Dendritic cell treated with granulocyte-macrophage colony-stimulating factor and Interleukin-4, amounts not matched to agents 40 ng/mL and 50 ng/mL, for 4 days (primary cell): ENCODE data around the gene TMEM30A.

ENCODE experiments used
- H3K27ac Mint-ChIP-seq: one replicate; pipeline ENCODE4 v1.8.0; 2022; ENCODE audit warnings: mild to moderate bottlenecking, mixed read lengths
- H3K27me3 Mint-ChIP-seq: one replicate; pipeline ENCODE4 v1.8.0; 2022; ENCODE audit warnings: mild to moderate bottlenecking, mixed read lengths
- H3K36me3 Mint-ChIP-seq: one replicate; pipeline ENCODE4 v1.8.0; 2022; ENCODE audit warnings: low read depth, mixed read lengths
- H3K4me1 Mint-ChIP-seq: one replicate; pipeline ENCODE4 v1.8.0; 2022; ENCODE audit warnings: low read depth, mixed read lengths
- H3K4me3 Mint-ChIP-seq: one replicate; pipeline ENCODE4 v1.8.0; 2022; ENCODE audit warnings: mild to moderate bottlenecking, moderate library complexity, mixed read lengths
- H3K9me3 Mint-ChIP-seq: one replicate; pipeline ENCODE4 v1.8.0; 2022; ENCODE audit warnings: mixed read lengths
- intact Hi-C: fragments of 100-400 bp; cut with micrococcal nuclease; formaldehyde crosslinking; loops from one replicate; pipeline ENCODE4 v1.15.0; 2022

The TMEM30A gene

GRCh38 chr6:75210885-75211739 lies 73.5 kb downstream of the TMEM30A start:
- intact Hi-C loops, result loop anchor here (10.0 kb wide), 1 partner anchor 1536 kb away; no protein-coding TSS in a partner anchor
- H3K4me3 Mint-ChIP-seq, result no peak overlapping the region
- H3K36me3 Mint-ChIP-seq, result no peaks in the 10 kb centered on the region
- H3K4me1 Mint-ChIP-seq, result peaks cover 31% of the 10 kb centered on the region
- H3K9me3 Mint-ChIP-seq, result no peaks in the 10 kb centered on the region
- peaks cover 45% of the 10 kb centered on the region for H3K27me3 Mint-ChIP-seq
- H3K27ac Mint-ChIP-seq, result no peak overlapping the region

DNA sequence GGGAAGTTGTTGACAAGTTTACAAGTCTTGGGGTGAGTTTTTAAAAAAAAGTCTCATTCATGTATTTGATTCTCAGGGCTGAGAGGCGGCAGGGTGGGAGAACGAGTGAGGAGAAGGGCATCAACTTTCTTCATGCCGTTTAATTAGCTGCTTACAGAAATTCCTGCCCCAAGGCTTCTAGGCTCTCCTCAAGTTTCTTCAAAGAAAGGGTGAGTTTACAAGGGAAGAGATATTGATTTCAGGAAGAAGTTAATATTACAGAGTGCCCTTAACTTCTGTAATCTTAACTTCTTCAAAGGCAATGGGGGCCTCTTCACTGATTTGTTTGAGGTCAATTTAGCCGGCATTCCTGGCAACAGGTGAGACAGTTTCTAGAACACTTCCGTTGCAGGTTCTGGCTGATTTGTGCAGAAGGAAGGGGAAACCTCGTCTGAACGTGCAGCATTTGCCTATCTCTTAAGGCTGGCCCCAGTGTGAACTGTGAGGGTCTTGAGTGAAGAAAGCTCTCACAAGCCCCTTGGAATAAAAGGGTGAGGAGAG lies 75.3 kb downstream of the TMEM30A start:
- peaks cover 63% of the 10 kb centered on the region for H3K27me3 Mint-ChIP-seq
- H3K27ac Mint-ChIP-seq, result no peak overlapping the region
- H3K4me1 Mint-ChIP-seq, result peaks cover 49% of the 10 kb centered on the region
- intact Hi-C loops, result loop anchor here (2.0 kb wide), 2 partner anchors 1350 to 1470 kb away; no protein-coding TSS in a partner anchor
- no peaks in the 10 kb centered on the region for H3K9me3 Mint-ChIP-seq
- no peak overlapping the region for H3K4me3 Mint-ChIP-seq
- H3K36me3 Mint-ChIP-seq, result no peaks in the 10 kb centered on the region

DNA sequence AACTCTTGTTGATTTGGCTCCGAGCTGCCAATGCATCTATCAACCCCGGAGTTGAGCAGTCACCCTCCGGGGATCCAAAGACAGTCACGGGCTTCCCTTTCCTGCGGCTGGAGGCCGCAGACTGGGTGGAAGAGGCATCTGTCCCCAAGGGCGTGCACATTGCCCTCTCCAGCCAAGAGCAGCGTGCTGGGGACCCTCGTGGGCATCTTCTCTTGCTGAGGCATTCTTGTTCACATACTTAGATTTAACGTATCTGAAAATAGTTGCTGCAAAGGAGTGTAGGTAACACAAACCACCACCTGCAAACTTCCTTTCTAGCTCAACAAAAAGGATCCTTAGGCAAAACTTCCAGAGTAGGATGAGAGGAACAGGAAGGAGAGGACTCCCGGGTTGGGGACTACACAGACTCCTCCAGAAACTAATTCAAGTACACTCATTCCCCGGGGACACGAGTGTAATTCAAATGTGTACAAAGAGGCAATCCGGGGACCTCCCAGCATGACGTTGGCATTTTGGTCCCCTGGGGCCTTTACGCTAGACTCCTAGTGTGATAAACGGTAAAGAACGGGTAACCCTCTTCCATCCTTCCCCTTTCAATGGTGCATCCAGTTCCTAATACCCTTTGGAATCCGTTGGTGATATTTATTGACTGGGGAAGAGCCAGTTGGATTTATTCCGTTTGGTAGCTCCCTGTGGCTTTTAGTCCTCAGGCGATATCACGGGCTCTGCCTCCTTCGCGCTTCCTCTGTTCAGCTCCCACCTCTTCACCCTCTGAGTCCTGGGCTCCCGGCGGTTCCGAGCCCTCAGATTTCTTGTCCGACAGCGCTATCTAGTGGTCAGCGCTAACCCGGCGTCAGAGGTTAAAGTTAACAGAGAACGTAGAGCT lies 76.1 kb downstream of the TMEM30A start:
- Mint-ChIP-seq H3K9me3 (no peaks in the 10 kb centered on the region), H3K4me3 (peak overlapping the region; percentile 62), H3K27ac (no peak overlapping the region), H3K4me1 (peaks cover 49% of the 10 kb centered on the region), H3K36me3 (no peaks in the 10 kb centered on the region), H3K27me3 (peaks cover 70% of the 10 kb centered on the region)
- intact Hi-C loops, result loop anchor here (2.0 kb wide), 2 partner anchors 1350 to 1470 kb away; no protein-coding TSS in a partner anchor

DNA sequence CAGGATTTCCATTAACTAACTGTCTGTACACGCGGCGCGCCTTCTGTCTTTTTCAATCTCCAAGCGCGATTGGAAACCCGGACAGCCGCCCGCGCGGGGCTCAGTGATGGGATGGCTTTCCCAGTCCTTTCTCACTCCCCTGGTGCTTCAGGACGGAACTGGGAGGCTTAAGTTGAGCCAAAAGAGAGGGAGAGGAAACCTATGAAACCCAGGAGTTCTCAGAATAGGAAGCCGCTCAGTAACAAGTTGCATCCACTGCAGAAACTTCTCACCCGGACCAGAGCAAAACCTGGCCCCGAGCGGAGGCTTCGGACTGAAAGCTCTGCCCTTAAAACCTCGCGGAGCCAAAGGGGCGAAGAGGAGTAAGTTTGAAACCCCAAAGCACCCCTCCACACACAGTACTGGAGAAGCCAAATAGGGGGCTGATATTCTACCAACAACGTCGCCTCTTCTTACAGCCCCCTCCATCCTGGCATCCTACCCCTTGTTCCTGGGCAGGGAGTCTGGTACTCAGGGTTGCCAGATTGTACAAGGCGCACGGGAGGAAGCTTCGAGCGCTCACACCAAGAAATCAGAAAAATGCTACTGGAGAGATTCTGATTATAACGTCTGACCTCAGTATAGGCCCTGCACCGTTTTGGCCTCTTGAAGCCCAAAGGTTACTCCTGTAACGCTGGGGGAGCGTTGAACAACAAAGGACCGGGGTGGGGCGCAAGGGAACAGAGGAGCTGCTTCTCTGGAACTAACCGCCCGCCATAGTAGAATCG lies 77.8 kb downstream of the TMEM30A start:
- no peak overlapping the region for H3K27ac Mint-ChIP-seq
- intact Hi-C loops, result no loop called here

DNA sequence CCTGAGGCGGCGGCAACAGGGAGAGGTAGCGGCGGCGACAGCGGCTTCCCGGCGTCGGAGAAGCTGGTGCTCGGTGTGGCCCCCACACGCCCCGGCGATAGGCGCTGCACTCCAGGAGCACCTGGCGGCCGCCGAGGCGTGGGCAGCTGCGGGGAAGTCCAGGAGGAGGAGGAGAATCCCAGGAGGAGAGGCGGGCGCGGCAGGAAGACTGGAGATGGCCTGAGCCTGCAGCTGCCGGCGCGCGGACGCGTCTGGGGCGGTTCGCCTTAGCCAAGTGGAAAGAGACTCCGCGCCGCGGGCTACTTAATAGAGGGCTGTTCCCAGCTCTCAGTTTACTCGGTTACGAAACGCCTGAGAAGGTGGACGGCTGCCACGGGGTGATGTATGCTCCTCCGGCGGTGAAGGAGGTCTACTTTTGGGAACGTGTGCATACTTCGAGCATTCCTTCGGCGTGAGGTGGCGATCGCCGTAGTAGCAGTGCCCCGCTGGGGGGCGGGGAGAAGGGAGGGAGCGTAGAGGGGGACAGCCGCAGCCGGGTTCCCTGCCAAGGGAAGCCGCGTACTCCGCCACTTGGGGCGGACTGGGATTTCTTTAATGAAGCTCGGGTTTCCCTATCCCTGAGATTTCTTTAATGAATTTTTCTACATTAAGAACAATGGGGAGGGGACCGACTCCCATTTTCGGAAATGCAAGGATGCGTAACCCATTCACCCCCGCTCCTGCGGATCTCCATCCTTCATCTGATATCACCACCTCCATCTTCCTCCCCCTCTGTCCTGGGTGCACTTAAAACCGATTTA lies 78.6 kb downstream of the TMEM30A start, which contains the start of gene COL12A1:
Gene COL12A1, minus strand, starts transcription at position 278 of the 800 bp plus-strand sequence. CDS start 3,261 bp downstream, outside the sequence.
- no peak within 1 kb of the TSS for H3K27ac Mint-ChIP-seq
- H3K4me3 Mint-ChIP-seq, result peak within 1 kb of the TSS; percentile 18
- intact Hi-C loops, result no loop called here
- H3K27me3 Mint-ChIP-seq, result peaks cover 88% of the 10 kb centered on the region
- no peaks in the 10 kb centered on the region for H3K9me3 Mint-ChIP-seq
- peaks cover 60% of the 10 kb centered on the region for H3K4me1 Mint-ChIP-seq
- no peaks in the 10 kb centered on the region for H3K36me3 Mint-ChIP-seq

More for the DNA sequence above, 77.8 kb downstream of the TMEM30A start:
- Mint-ChIP-seq H3K4me3 (peak overlapping the region; percentile 30), H3K27me3 (peaks cover 83% of the 10 kb centered on the region), H3K4me1 (peaks cover 60% of the 10 kb centered on the region), H3K36me3 (no peaks in the 10 kb centered on the region), H3K9me3 (no peaks in the 10 kb centered on the region)

DNA sequence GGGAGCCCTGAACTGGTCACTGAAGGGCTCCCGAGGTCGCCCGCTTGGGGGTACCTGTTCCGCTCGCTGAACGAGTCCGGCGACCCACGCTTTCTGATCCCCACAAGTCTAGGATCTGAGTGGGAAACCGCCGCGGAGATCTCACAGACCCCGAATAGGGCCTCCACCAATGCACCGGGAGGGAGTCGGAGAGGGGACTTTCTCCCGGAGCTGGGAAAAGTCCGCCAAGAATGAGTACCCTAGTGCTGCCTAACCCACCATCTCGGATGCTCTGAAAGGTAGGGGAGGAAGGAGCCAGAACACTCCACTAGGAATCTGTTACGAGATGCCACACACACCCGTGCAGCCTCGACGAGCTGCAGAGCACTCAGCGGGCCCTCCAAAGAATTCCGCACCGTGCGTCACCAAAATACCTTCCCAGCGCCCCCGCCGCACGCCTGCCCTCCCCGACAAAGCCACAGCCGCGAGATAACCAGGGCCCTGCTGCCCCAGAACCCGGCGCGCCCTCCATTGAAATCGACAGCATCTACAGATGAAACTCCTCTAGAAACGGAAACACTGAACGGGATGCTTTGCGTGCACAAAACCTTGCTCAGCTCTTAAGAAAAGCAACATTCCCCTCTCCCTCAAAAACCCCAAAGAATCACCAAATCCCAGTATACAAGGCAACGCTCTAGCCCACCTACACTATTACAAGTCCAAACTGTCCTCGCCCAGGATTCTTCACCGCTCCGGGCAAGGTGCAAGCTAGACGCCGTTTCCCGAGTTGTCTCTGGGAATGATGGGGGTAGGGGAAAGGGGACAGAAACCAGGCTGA lies 79.4 kb downstream of the TMEM30A start:
- H3K4me1 Mint-ChIP-seq, result peaks cover 60% of the 10 kb centered on the region
- no peaks in the 10 kb centered on the region for H3K36me3 Mint-ChIP-seq
- no peaks in the 10 kb centered on the region for H3K9me3 Mint-ChIP-seq
- H3K27me3 Mint-ChIP-seq, result peaks cover 90% of the 10 kb centered on the region
- no peak overlapping the region for H3K27ac Mint-ChIP-seq
- intact Hi-C loops, result no loop called here
- no peak overlapping the region for H3K4me3 Mint-ChIP-seq

- no peaks in the 10 kb centered on the region for H3K9me3 Mint-ChIP-seq
- H3K4me1 Mint-ChIP-seq, result peaks cover 60% of the 10 kb centered on the region
- peaks cover 88% of the 10 kb centered on the region for H3K27me3 Mint-ChIP-seq
- no peak overlapping the region for H3K4me3 Mint-ChIP-seq
- no peak overlapping the region for H3K27ac Mint-ChIP-seq
- no peaks in the 10 kb centered on the region for H3K36me3 Mint-ChIP-seq
- intact Hi-C loops, result no loop called here
Measured at GRCh38 chr6:75204217-75204958, 80.2 kb downstream of the TMEM30A start.

DNA sequence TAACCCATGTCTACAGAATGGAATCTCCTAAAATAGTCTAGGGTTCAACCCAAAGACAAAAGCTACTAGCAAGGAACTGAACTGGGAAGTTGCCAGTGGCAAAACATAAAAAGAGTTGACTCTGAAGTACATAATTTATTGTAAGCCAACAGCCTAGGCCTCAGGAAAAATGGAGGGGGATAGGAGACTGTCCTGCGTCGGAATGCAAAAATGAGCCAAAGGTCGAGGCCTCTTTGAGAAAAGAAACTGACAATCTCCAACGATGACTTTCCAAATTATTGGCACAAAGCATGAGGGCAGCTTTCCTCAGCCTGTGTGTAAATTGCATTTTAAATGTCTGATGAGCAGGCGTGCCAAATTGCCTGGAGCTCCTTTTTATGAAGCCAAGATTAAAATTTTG lies 80.9 kb downstream of the TMEM30A start:
- Mint-ChIP-seq H3K27me3 (peaks cover 82% of the 10 kb centered on the region), H3K4me1 (peaks cover 55% of the 10 kb centered on the region), H3K36me3 (no peaks in the 10 kb centered on the region), H3K27ac (no peak overlapping the region), H3K4me3 (no peak overlapping the region), H3K9me3 (no peaks in the 10 kb centered on the region)
- intact Hi-C loops, result no loop called here
